Adrenal gland (tissue), 12 donors: ENCODE measurements around the gene OPA1. TPM values are rescaled to one million over a fixed set of nuclear protein-coding genes. Genes with fewer than 3 reads are reported as not detected.

ENCODE experiments used
- DNase-seq, 7 donors: peaks; one replicate each; pipeline ENCODE4 v3.0.0-alpha.2; 2019 to 2020
- H3K27ac ChIP-seq, 5 donors: fragments of 200-600 bp; sonication (generic) in 4 of 5; 1 replicate in 3 of 5; 2 replicates in 2 of 5; pipeline versions ENCODE4 v1.5.1 to v1.8.0; 2016 to 2020; ENCODE audit warnings: mild to moderate bottlenecking in 1 of 5
- H3K27me3 ChIP-seq: fragments of 200-600 bp; 2 replicates; pipeline ENCODE4 v1.8.0; 2021
- H3K36me3 ChIP-seq, 2 donors: fragments of 200-600 bp; replicated peaks in 1 of 2; 1 replicate in 1 of 2; 2 replicates in 1 of 2; pipeline versions ENCODE4 v1.5.1 to v1.8.0; 2018 to 2022
- H3K4me1 ChIP-seq, 2 donors: fragments of 200-600 bp; replicated peaks in 1 of 2; 1 replicate in 1 of 2; 2 replicates in 1 of 2; pipeline versions ENCODE4 v1.5.1 to v1.8.0; 2018 to 2021
- H3K4me3 ChIP-seq, 4 donors: fragments of 200-600 bp; sonication (generic) in 3 of 4; one replicate each; pipeline ENCODE4 v1.5.1; 2016 to 2018
- H3K9me3 ChIP-seq, 3 donors: fragments of 200-600 bp; sonication (generic) in 1 of 3; replicated peaks in 1 of 3; 1 replicate in 2 of 3; 2 replicates in 1 of 3; pipeline versions ENCODE4 v1.5.1 to v1.8.0; 2016 to 2021
- POLR2A ChIP-seq, 2 donors: fragments of 450-650 bp; IDR thresholded peaks; one replicate each; pipeline ENCODE4 v1.6.1; 2017; ENCODE audit warnings: antibody characterized with exemption in 2 of 2, mild to moderate bottlenecking in 2 of 2, moderate library complexity in 1 of 2
- WGBS, 4 donors: extraction: QIAGEN DNeasy Blood & Tissue Kit in 2 of 4; methylation state at CpG; one replicate each; pipeline versions ENCODE4 v1.1.5 to v1.1.7; 2013 to 2017; 5-methylcytosine and 5-hydroxymethylcytosine counted together
- intact Hi-C, 2 donors: fragments of 100-400 bp; cut with DNase I; formaldehyde crosslinking; loops; one replicate each; pipeline versions ENCODE4 v1.14.1 to v1.15.0; 2022 to 2023
- polyA plus RNA-seq, 3 donors: library from polyadenylated mRNA; stranded (reverse); fragments of 200-250 nt in 2 of 3; fragments of 350-450 nt in 1 of 3; fragmentation: Illumina TruSeq in 1 of 3; extraction: RNeasy Lipid Tissue Mini Kit (QIAGEN cat#74804) in 1 of 3; gene quantifications; one replicate each; pipeline ENCODE4 v1.2.3, GENCODE V29; 2013 to 2014
- total RNA-seq, 9 donors: library from RNA; depleted of rRNA in 4 of 9; stranded (reverse); fragments of >200 nt in 4 of 9; fragments of 120-200 nt in 1 of 9; fragmentation: NEBNext Ultra II Directional in 1 of 9; extraction: Animal tissue kit (Norgen Biotek cat#: 25700) in 1 of 9; gene quantifications; one replicate each; pipeline versions ENCODE4 v1.1.0 to v1.2.4, GENCODE V29; 2013 to 2023
- TF ChIP-seq, protein P1 (sequence below), 6 experiments: fragments of 450-650 bp in 4 of 6; fragments of 200-600 bp in 2 of 6; sonication (generic) in 1 of 6; IDR thresholded peaks; 1 replicate in 5 of 6; 2 replicates in 1 of 6; pipeline versions ENCODE4 v1.5.1 to v1.8.0; 2016 to 2021; ENCODE audit warnings: antibody characterized with exemption in 6 of 6, mild to moderate bottlenecking in 2 of 6, moderate library complexity in 1 of 6
- donor health status: healthy with polysubstance abuse.
- donor health status: Bipolar disorder and iron deficiency.
- donor health status: DM: yes; HTN: yes; CAD: no.
- donor health status: DM: no; HTN: no; CAD: no.
- donor health status: DM: no; HTN: no; CAD: no.
- donor health status: DM: yes; HTN: yes; CAD: no.

Gene OPA1
- total and polyA plus RNA-seq, 12 donors, result 13.0 to 194 (median 54.6) TPM

DNA sequence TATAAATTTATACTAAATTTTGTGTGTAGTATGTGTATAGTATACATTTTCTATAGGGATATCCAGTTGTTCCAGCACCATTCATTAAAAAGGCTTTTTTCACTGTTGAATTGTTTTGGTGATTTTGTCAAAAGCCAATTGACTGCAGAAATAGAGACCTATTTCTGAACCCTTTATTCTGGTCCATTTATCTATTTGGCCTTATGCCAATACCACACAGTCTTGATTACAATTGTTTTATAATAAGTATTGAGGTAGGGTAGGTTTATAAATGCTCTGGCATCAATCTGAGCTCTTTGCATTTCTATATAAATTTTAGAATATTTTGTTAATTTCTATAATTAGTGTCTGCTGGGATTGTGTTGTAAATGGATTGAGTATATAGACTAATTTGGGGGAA is 6.5 kb upstream of the OPA1 start:
- intact Hi-C loops, result no loop called here
- no peak for DNase-seq
- H3K4me3 ChIP-seq, result no peak overlapping the region
- TF ChIP-seq, protein P1, sequence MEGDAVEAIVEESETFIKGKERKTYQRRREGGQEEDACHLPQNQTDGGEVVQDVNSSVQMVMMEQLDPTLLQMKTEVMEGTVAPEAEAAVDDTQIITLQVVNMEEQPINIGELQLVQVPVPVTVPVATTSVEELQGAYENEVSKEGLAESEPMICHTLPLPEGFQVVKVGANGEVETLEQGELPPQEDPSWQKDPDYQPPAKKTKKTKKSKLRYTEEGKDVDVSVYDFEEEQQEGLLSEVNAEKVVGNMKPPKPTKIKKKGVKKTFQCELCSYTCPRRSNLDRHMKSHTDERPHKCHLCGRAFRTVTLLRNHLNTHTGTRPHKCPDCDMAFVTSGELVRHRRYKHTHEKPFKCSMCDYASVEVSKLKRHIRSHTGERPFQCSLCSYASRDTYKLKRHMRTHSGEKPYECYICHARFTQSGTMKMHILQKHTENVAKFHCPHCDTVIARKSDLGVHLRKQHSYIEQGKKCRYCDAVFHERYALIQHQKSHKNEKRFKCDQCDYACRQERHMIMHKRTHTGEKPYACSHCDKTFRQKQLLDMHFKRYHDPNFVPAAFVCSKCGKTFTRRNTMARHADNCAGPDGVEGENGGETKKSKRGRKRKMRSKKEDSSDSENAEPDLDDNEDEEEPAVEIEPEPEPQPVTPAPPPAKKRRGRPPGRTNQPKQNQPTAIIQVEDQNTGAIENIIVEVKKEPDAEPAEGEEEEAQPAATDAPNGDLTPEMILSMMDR (IDR thresholded peaks at IDR 0.05), result no peak
- no peak for TF ChIP-seq POLR2A (IDR thresholded peaks at IDR 0.05)
- no peaks in the 10 kb centered on the region for H3K36me3 ChIP-seq
- H3K27ac ChIP-seq, result no peak overlapping the region
- H3K27me3 ChIP-seq, result no peaks in the 10 kb centered on the region
- no peaks in the 10 kb centered on the region for H3K9me3 ChIP-seq
- H3K4me1 ChIP-seq, result no peaks in the 10 kb centered on the region

DNA sequence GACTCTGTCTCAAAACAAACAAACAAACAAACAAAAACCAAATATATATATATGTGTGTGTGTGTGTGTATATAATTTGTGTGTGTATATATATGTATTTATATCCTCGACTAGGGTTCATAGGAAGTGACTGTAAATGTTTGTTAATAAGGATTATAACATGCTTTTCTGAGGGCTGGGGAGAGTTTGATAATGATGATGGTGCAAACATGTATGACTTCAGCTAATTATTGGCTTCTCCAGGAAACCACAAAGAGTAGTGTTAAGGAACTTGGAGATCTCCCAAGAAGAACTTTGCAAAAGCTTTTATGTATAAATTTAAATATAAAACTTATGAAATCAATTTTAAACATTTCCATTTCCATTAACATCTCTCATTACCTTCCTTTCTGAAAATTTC is 3.9 kb upstream of the OPA1 start:
- peaks cover 5 to 8% of the 10 kb centered on the region in 2 donors for H3K4me1 ChIP-seq
- no peaks in the 10 kb centered on the region for H3K9me3 ChIP-seq
- 61 to 68% (median 66%) methylated on average over 1 of the region's 1 CpG for WGBS, 4 donors
- H3K36me3 ChIP-seq, result no peaks in the 10 kb centered on the region
- TF ChIP-seq, protein P1 (IDR thresholded peaks at IDR 0.05), result no peak
- no peak for TF ChIP-seq POLR2A (IDR thresholded peaks at IDR 0.05)
- intact Hi-C loops, result no loop called here
- H3K27ac ChIP-seq, result no peak overlapping the region
- no peak overlapping the region for H3K4me3 ChIP-seq
- no peak for DNase-seq
- H3K27me3 ChIP-seq, result no peaks in the 10 kb centered on the region

DNA sequence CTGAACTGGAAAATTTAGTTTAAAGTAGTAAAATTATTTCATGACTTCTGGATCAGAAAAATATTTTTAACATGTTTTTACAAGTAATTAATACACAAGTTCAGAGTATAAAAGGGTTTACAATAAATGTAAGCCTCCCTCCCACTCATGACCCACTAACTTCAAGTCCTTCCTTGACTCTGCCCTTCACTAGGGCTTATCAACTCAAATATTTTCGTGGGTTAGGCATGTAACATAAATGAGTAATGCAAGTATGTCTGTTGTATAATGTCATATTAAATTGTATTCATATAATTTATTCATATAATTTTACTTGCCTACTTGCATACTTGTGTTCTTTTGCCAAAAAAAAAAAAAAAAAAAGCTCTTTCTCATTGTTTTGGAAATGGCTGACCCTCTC is 3.4 kb upstream of the OPA1 start:
- Histone ChIP-seq H3K4me3 (no peak overlapping the region), H3K4me1 (peaks cover 10 to 12% of the 10 kb centered on the region in 2 donors), H3K27me3 (no peaks in the 10 kb centered on the region), H3K9me3 (no peaks in the 10 kb centered on the region), H3K27ac (no peak overlapping the region), H3K36me3 (no peaks in the 10 kb centered on the region)
- WGBS, 4 donors, result 53 to 62% (median 57%) methylated on average over 1 of the region's 1 CpG
- intact Hi-C loops, result no loop called here
- no peak for DNase-seq
- TF ChIP-seq, protein P1 (IDR thresholded peaks at IDR 0.05), result no peak
- no peak for TF ChIP-seq POLR2A (IDR thresholded peaks at IDR 0.05)

DNA sequence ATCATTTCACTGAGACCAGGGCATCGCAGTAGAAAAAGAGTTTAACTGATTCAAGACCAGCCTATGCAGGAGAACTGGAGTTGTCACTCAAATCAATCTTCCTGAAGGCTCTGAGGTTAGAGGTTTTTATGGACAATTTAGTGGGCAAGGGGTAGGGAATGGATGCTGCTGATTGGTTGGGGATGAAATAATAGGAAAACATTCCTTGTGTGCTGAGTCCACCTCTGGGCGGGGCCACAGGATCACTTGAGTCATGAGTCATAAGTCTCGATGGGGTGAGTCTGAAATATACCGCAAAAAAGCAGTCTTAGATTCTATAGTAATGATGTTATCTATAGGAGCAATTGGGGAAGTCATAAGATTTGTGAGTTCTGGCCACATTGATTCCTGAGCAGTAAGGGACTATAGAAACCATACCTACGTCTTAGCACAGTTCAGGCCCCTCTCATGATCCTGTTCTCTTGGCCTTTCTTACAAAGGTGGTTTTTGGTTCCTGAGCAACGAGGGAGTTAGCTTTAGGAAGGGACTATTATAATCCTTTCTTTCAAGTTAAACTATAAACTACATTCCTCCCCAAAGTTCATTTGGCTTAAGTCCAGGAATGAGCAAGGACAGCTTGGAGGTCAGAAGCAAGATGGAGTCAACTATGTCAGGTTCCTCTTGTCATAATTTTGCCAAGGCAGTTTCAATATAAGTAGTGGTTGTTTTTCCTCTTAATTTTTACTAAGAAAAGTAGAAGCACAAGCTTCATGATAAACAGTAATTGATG is 2.7 kb upstream of the OPA1 start:
- no peak overlapping the region for H3K27ac ChIP-seq
- TF ChIP-seq POLR2A (IDR thresholded peaks at IDR 0.05), result no peak
- TF ChIP-seq, protein P1 (IDR thresholded peaks at IDR 0.05), result no peak
- peaks cover 14 to 19% of the 10 kb centered on the region in 2 donors for H3K4me1 ChIP-seq
- H3K36me3 ChIP-seq, result no peaks in the 10 kb centered on the region
- no peak for DNase-seq
- H3K9me3 ChIP-seq, result no peaks in the 10 kb centered on the region
- H3K27me3 ChIP-seq, result no peaks in the 10 kb centered on the region
- no peak overlapping the region for H3K4me3 ChIP-seq
- 84 to 91% (median 88%) methylated on average over 6 of the region's 6 CpGs for WGBS, 4 donors
- intact Hi-C loops, result no loop called here
